Measurements from ENCODE around the gene CCDC92.
"Not testable (repeated sequence)": the region's sequence is repeated elsewhere in the genome, so short reads cannot be mapped to it uniquely, and the experiment has no call there.

Gene CCDC92

GRCh38 chr12:123952037-123952436 is 20.6 kb downstream of the CCDC92 start:
- H3K9me3 Mint-ChIP-seq = no peaks in the 10 kb centered on the region
- no peak overlapping the region for H3K27ac Mint-ChIP-seq
- H3K36me3 Mint-ChIP-seq (ENCODE audit: low read depth) = no peaks in the 10 kb centered on the region
- no peaks in the 10 kb centered on the region for H3K27me3 Mint-ChIP-seq
- no peak overlapping the region for H3K4me3 Mint-ChIP-seq
- H3K4me1 Mint-ChIP-seq (ENCODE audit: low read depth) = no peaks in the 10 kb centered on the region

- no peaks in the 10 kb centered on the region for H3K36me3 Mint-ChIP-seq (ENCODE audit: low read depth)
- H3K27ac Mint-ChIP-seq = no peak overlapping the region
- H3K27me3 Mint-ChIP-seq = no peaks in the 10 kb centered on the region
- no peak overlapping the region for H3K4me3 Mint-ChIP-seq
- no peaks in the 10 kb centered on the region for H3K4me1 Mint-ChIP-seq (ENCODE audit: low read depth)
- H3K9me3 Mint-ChIP-seq = no peaks in the 10 kb centered on the region
Measured at GRCh38 chr12:123951467-123951866, 21.2 kb downstream of the CCDC92 start.

- Mint-ChIP-seq H3K27ac (no peak overlapping the region), H3K27me3 (no peaks in the 10 kb centered on the region), H3K9me3 (no peaks in the 10 kb centered on the region), H3K4me3 (no peak overlapping the region), H3K36me3 (ENCODE audit: low read depth) (no peaks in the 10 kb centered on the region), H3K4me1 (ENCODE audit: low read depth) (no peaks in the 10 kb centered on the region)
Measured at GRCh38 chr12:123950476-123951349, 21.9 kb downstream of the CCDC92 start.

GRCh38 chr12:123949770-123950165 is 22.9 kb downstream of the CCDC92 start:
- no peaks in the 10 kb centered on the region for H3K36me3 Mint-ChIP-seq (ENCODE audit: low read depth)
- no peak overlapping the region for H3K27ac Mint-ChIP-seq
- H3K27me3 Mint-ChIP-seq = no peaks in the 10 kb centered on the region
- H3K4me3 Mint-ChIP-seq = no peak overlapping the region
- H3K9me3 Mint-ChIP-seq = no peaks in the 10 kb centered on the region
- H3K4me1 Mint-ChIP-seq (ENCODE audit: low read depth) = no peaks in the 10 kb centered on the region

DNA sequence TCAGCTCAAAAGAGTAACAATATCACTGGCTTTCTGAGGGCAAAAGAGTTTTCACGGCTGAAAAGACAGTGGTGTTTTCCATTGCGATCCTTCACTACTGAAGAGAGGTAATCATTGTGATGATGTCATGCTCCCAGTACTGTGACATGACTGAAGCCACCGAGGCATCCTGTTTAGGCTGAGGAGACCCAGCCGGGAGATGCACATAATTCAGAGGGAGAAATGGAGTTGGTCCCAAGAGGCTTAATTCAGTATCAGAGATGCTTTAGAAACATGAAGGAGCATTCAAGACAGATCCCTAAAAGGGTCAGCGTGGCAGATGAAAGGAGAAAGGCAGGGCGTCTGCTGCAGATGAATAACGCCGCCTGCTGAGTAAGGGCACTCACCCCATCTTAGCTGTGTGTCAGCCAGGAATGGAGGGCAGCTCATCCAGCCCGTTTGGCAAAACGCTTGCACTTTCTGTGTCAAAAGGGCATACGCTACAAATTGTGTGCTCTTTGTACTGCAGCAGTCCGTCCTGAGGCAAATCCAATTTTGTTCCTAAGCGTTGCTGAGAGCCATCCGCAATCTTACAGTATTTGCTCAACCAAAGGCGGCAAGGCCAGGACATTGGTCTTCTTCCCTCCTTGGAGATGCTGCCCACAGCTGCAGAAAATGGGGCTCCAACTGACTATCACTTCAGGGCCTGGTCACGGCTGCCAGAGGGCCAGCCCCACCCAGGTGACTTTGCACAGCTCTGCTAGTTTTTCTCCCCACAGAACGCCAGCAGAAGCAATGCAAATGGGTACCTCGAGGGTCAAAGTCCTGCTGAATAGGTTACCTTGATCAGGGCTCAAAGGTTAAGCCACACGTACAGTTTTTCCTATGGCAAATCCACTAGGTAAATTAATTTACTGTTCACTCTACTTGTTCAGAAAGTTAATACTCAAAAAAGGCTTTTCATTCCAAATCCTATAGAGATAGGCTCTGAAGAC is 23.5 kb downstream of the CCDC92 start:
- Mint-ChIP-seq H3K9me3 (no peaks in the 10 kb centered on the region), H3K36me3 (ENCODE audit: low read depth) (no peaks in the 10 kb centered on the region), H3K27ac (no peak overlapping the region), H3K4me3 (no peak overlapping the region), H3K27me3 (no peaks in the 10 kb centered on the region), H3K4me1 (ENCODE audit: low read depth) (no peaks in the 10 kb centered on the region)

GRCh38 chr12:123948401-123948795 is 24.2 kb downstream of the CCDC92 start:
- H3K27ac Mint-ChIP-seq = no peak overlapping the region
- no peaks in the 10 kb centered on the region for H3K27me3 Mint-ChIP-seq
- no peaks in the 10 kb centered on the region for H3K9me3 Mint-ChIP-seq

GRCh38 chr12:123947531-123947930 is 25.1 kb downstream of the CCDC92 start:
- H3K4me1 Mint-ChIP-seq (ENCODE audit: low read depth); H3K4me3 Mint-ChIP-seq; H3K27ac Mint-ChIP-seq; H3K9me3 Mint-ChIP-seq; H3K27me3 Mint-ChIP-seq; H3K36me3 Mint-ChIP-seq (ENCODE audit: low read depth): not testable (repeated sequence)

More at GRCh38 chr12:123948401-123948795, 24.2 kb downstream of the CCDC92 start:
- Mint-ChIP-seq H3K4me3 (no peak overlapping the region), H3K4me1 (ENCODE audit: low read depth) (no peaks in the 10 kb centered on the region), H3K36me3 (ENCODE audit: low read depth) (no peaks in the 10 kb centered on the region)

DNA sequence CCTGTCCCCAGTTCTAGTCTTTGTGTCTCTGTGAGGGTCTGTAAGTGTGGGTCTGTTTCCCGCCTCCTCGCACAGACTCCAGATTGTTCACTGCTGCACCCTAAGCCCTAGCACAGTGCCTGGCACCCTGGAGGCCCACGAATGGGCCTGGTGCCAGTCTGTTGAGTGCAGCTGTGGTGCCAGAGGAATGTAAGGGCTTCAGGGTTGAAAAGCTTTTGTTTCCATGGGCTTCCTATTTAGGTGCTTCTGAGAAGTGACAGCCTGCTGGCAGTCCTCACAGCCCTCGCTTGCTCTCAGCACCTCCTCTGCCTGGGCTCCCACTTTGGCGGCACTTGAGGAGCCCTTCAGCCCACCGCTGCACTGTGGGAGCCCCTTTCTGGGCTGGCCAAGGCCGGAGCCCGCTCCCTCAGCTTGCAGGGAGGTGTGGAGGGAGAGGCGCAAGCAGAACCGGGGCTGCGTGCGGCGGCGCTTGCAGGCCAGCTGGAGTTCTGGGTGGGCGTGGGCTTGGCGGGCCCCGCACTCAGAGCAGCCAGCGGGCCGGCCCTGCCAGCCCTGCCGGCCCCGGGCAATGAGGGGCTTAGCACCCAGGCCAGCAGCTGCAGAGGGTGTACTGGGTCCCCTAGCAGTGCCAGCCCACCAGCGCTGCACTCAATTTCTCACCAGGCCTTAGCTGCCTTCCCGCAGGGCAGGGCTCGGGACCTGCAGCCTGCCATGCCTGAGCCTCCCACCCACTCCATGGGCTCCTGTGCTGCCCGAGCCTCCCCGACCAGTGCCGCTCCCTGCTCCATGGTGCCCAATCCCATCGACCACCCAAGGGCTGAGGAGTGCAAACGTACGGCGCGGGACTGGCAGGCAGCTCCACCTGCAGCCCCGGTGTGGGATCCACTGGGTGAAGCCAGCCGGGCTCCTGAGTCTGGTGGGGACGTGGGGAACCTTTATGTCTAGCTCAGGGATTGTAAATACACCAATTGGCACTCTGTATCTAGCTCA is 25.8 kb downstream of the CCDC92 start:
- H3K4me1 Mint-ChIP-seq (ENCODE audit: low read depth); H3K27ac Mint-ChIP-seq; H3K9me3 Mint-ChIP-seq; H3K27me3 Mint-ChIP-seq; H3K4me3 Mint-ChIP-seq: not testable (repeated sequence)
- peaks cover 11% of the 10 kb centered on the region for H3K36me3 Mint-ChIP-seq (ENCODE audit: low read depth)

DNA sequence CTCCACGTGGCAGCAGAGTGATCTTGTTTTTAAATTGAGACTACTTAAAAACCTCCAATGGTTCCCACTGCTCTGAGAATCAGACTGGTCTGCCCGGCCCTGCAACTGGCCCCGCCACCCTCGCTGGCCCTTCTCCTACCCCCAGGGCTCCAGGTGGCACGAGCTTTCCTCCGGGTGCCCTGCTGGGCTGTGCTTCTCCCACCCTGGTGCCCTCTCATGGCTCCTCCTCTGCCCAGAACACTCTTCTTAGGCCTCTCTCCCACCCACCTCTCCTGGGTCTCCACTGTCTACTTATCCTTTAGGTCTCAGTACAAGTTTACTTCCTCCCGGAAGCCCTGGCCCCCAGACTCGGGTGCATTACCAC is 26.5 kb downstream of the CCDC92 start:
- Mint-ChIP-seq H3K27ac (no peak overlapping the region), H3K9me3 (no peaks in the 10 kb centered on the region), H3K4me3 (no peak overlapping the region), H3K4me1 (ENCODE audit: low read depth) (no peaks in the 10 kb centered on the region), H3K36me3 (ENCODE audit: low read depth) (peaks cover 17% of the 10 kb centered on the region), H3K27me3 (no peaks in the 10 kb centered on the region)

GRCh38 chr12:123945287-123946151 is 27.1 kb downstream of the CCDC92 start:
- no peaks in the 10 kb centered on the region for H3K9me3 Mint-ChIP-seq
- no peak overlapping the region for H3K4me3 Mint-ChIP-seq
- no peak overlapping the region for H3K27ac Mint-ChIP-seq
- H3K36me3 Mint-ChIP-seq (ENCODE audit: low read depth) = peaks cover 17% of the 10 kb centered on the region
- no peaks in the 10 kb centered on the region for H3K27me3 Mint-ChIP-seq
- H3K4me1 Mint-ChIP-seq (ENCODE audit: low read depth) = no peaks in the 10 kb centered on the region

- peaks cover 17% of the 10 kb centered on the region for H3K36me3 Mint-ChIP-seq (ENCODE audit: low read depth)
- no peaks in the 10 kb centered on the region for H3K9me3 Mint-ChIP-seq
- H3K4me1 Mint-ChIP-seq (ENCODE audit: low read depth) = no peaks in the 10 kb centered on the region
- H3K4me3 Mint-ChIP-seq = no peak overlapping the region
- no peaks in the 10 kb centered on the region for H3K27me3 Mint-ChIP-seq
- no peak overlapping the region for H3K27ac Mint-ChIP-seq
Measured at GRCh38 chr12:123944696-123945095, 27.9 kb downstream of the CCDC92 start.

GRCh38 chr12:123943816-123944215 is 28.8 kb downstream of the CCDC92 start:
- Mint-ChIP-seq H3K4me1 (ENCODE audit: low read depth) (peaks cover 3% of the 10 kb centered on the region), H3K27ac (no peak overlapping the region), H3K36me3 (ENCODE audit: low read depth) (peaks cover 17% of the 10 kb centered on the region), H3K27me3 (no peaks in the 10 kb centered on the region), H3K4me3 (no peak overlapping the region), H3K9me3 (no peaks in the 10 kb centered on the region)

- no peak overlapping the region for H3K4me3 Mint-ChIP-seq
- H3K27ac Mint-ChIP-seq = no peak overlapping the region
- peaks cover 17% of the 10 kb centered on the region for H3K36me3 Mint-ChIP-seq (ENCODE audit: low read depth)
Measured at GRCh38 chr12:123942911-123943648, 29.6 kb downstream of the CCDC92 start.

More at GRCh38 chr12:123942911-123943648, 29.6 kb downstream of the CCDC92 start:
- H3K9me3 Mint-ChIP-seq = no peaks in the 10 kb centered on the region
- H3K27me3 Mint-ChIP-seq = no peaks in the 10 kb centered on the region
- H3K4me1 Mint-ChIP-seq (ENCODE audit: low read depth) = peaks cover 11% of the 10 kb centered on the region

Data from stimulated activated naive CD8-positive, alpha-beta T cell treated with anti-CD3 and anti-CD28 coated beads, Interleukin-15, Interleukin-2, amounts not matched to agents 100 ng/mL and 50 ng/mL, for 24 hours (primary cell).